Testis (tissue), 3 donors: ENCODE results near the gene OTOF. TPM values are rescaled to one million over a fixed set of nuclear protein-coding genes. Genes with fewer than 3 reads are reported as not detected.

Experiments used
- DNase-seq: peaks from one replicate; pipeline ENCODE4 v3.0.0-alpha.2; 2019
- H3K27ac ChIP-seq, 2 donors: fragments of 200-600 bp; sonication (generic); one replicate each; pipeline ENCODE4 v1.5.1; 2019
- H3K27me3 ChIP-seq: fragments of 200-600 bp; sonication (generic); one replicate; pipeline ENCODE4 v1.5.1; 2019
- H3K36me3 ChIP-seq: fragments of 200-600 bp; sonication (generic); one replicate; pipeline ENCODE4 v1.5.1; 2017; ENCODE audit warnings: low read depth; ENCODE audit errors: missing control alignments
- H3K4me1 ChIP-seq: fragments of 200-600 bp; sonication (generic); one replicate; pipeline ENCODE4 v1.5.1; 2019
- H3K4me3 ChIP-seq, 2 donors: fragments of 200-600 bp; sonication (generic); one replicate each; pipeline ENCODE4 v1.5.1; 2017 to 2019
- H3K9me3 ChIP-seq: fragments of 200-600 bp; sonication (generic); one replicate; pipeline ENCODE4 v1.5.1; 2017
- POLR2A ChIP-seq: fragments of 450-650 bp; IDR thresholded peaks from one replicate; pipeline ENCODE4 v1.6.1; 2017; ENCODE audit warnings: antibody characterized with exemption, mild to moderate bottlenecking, moderate library complexity
- WGBS, 2 donors: methylation state at CpG; one replicate each; pipeline ENCODE4 v1.1.5; 2018; 5-methylcytosine and 5-hydroxymethylcytosine counted together
- intact Hi-C: fragments of 100-400 bp; cut with DNase I; formaldehyde crosslinking; loops from one replicate; pipeline ENCODE4 v1.15.1; 2023; ENCODE audit warnings: low total_unique reads
- polyA plus RNA-seq: library from polyadenylated mRNA; stranded (reverse); fragments of 350-450 nt; fragmentation: Illumina TruSeq; extraction: RNeasy Lipid Tissue Mini Kit (QIAGEN cat#74804); gene quantifications from one replicate; pipeline ENCODE4 v1.2.3, GENCODE V29; 2014; ENCODE audit warnings: low read depth, low replicate concordance; ENCODE audit not compliant: insufficient read depth
- total RNA-seq, 2 donors: library from RNA; depleted of rRNA; stranded (reverse); fragments of >200 nt; gene quantifications; one replicate each; pipeline ENCODE4 v1.2.3, GENCODE V29; 2016
- TF ChIP-seq, protein P1 (sequence below), 3 experiments: fragments of 450-650 bp in 2 of 3; fragments of 200-600 bp in 1 of 3; sonication (generic) in 1 of 3; IDR thresholded peaks; one replicate each; pipeline ENCODE4 v1.5.1; 2016 to 2019; ENCODE audit warnings: antibody characterized with exemption in 3 of 3, mild to moderate bottlenecking in 2 of 3, moderate library complexity in 1 of 3

The OTOF gene
- total and polyA plus RNA-seq, 3 donors from 2014 or later = 1.6 to 2.2 (median 1.7) TPM

DNA sequence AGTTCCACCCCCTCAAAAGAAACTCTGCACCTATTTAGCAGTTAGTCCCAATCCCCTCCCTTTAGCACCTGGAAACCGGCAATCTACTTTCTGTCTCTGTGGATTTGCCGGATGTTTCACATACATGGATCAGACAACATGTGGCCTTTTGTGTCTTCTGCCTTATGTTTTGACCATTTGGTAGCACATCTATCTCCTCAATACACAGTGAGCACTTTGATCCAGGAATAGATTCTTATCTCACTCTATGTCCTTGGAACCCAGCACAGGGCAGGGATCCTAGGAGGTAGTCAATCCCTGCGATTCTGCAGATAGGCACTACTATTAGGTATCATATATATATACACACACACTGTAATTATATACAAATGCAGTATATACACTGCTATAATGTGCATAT lies 3.8 kb upstream of the OTOF start:
- intact Hi-C loops = no loop called here
- DNase-seq = no peak
- H3K36me3 ChIP-seq = no peaks in the 10 kb centered on the region
- no peak overlapping the region for H3K4me3 ChIP-seq
- no peak overlapping the region for H3K27ac ChIP-seq
- H3K9me3 ChIP-seq = no peaks in the 10 kb centered on the region
- TF ChIP-seq, protein P1, sequence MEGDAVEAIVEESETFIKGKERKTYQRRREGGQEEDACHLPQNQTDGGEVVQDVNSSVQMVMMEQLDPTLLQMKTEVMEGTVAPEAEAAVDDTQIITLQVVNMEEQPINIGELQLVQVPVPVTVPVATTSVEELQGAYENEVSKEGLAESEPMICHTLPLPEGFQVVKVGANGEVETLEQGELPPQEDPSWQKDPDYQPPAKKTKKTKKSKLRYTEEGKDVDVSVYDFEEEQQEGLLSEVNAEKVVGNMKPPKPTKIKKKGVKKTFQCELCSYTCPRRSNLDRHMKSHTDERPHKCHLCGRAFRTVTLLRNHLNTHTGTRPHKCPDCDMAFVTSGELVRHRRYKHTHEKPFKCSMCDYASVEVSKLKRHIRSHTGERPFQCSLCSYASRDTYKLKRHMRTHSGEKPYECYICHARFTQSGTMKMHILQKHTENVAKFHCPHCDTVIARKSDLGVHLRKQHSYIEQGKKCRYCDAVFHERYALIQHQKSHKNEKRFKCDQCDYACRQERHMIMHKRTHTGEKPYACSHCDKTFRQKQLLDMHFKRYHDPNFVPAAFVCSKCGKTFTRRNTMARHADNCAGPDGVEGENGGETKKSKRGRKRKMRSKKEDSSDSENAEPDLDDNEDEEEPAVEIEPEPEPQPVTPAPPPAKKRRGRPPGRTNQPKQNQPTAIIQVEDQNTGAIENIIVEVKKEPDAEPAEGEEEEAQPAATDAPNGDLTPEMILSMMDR (IDR thresholded peaks at IDR 0.05) = no peak
- TF ChIP-seq POLR2A = no peak
- H3K4me1 ChIP-seq = peaks cover 12% of the 10 kb centered on the region
- WGBS, 2 donors = 78 to 88% methylated on average over 3 of the region's 3 CpGs
- H3K27me3 ChIP-seq = no peaks in the 10 kb centered on the region

DNA sequence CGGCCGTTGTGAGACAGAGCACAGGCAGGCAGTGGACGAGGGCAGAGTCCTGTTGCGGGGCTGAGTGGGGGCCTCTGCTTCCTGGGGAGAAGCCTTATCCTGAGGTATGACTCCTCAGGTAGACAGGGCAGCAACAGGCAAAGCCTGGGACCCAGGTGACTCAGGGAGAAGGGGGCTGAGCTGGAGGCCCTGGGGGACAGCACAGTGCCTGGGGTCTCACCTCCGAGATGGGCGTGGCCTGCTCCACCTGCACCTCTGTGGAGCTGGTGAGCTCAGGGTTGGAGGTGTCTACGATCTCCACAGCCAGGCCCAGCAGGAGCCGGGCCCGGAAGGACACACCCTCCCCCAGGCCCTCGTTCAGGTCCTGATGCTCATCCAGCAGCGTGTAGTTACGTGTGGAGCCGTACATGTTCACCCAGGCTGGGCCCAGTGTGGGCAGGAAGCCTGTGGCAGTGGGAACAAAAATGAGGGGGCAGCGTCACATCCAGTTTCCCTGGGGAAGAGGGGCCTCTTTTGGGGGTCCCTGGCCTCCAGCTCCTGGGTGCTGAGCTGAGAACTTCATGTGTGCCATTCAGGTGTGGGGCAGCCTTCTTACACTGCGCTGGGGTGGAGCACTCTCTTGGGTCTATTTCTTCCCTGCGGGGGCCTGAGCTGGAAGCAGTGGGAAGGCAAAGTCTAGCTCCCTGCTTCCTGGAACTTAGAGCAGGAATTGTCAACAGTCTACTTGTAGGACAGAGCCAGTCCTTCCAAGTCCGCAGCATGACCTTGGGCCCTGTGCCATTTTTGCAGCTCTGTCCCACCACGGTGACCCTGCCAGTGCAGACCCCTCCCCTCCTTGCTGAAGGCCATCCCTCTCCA lies 2.9 kb upstream of the OTOF start:
- Histone ChIP-seq H3K27ac (no peak overlapping the region), H3K4me3 (no peak overlapping the region), H3K36me3 (no peaks in the 10 kb centered on the region), H3K27me3 (no peaks in the 10 kb centered on the region), H3K9me3 (no peaks in the 10 kb centered on the region), H3K4me1 (peaks cover 12% of the 10 kb centered on the region)
- DNase-seq = no peak
- TF ChIP-seq, protein P1 (IDR thresholded peaks at IDR 0.05) = no peak
- TF ChIP-seq POLR2A = no peak
- WGBS, 2 donors = 64 to 70% methylated on average over 12 to 18 of the region's 18 CpGs
- intact Hi-C loops = no loop called here

DNA sequence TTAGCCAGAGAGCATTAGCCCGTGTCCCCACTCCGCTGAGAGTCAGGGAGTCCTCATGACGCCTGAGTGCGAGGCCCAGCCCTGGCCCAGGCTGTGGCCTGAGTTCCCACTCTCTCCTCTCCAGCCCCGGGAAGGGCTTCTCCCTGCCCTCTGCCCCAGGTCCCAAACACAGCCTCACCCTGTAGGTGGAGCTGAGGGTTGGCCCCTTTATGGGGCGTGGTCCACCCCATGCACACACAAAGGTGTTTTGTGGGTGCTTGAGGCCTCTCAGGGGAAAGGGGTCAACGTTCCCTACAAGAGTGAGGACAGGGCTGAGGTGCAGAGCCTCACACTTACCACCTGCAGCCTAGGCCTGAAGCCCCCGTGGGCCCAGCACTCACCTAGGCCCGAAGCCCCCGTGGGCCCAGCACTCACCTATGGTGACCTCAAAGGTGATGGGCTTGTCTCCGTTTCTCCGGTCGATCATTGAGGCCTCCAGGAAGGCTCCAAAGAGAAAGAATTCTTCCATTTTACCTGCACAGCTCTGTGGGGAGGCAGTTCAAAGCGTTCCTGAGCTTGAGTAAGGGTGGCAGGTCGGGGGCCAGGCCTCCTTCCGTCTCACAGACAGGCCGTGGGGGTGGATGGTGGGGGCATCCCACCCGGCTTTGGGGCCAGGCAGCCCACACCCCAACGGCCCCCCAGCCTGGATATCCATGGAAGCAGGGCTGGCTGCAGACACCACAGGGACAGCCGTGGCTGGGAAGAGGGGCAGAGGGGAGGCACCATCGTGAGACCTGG lies 2.1 kb upstream of the OTOF start:
- DNase-seq = no peak
- TF ChIP-seq, protein P1 (IDR thresholded peaks at IDR 0.05) = no peak
- no peak for TF ChIP-seq POLR2A
- Histone ChIP-seq H3K4me1 (peaks cover 12% of the 10 kb centered on the region), H3K4me3 (no peak overlapping the region), H3K27ac (no peak overlapping the region), H3K27me3 (no peaks in the 10 kb centered on the region), H3K36me3 (no peaks in the 10 kb centered on the region), H3K9me3 (no peaks in the 10 kb centered on the region)
- WGBS, 2 donors = 89 to 95% methylated on average over 10 to 21 of the region's 21 CpGs
- intact Hi-C loops = no loop called here

DNA sequence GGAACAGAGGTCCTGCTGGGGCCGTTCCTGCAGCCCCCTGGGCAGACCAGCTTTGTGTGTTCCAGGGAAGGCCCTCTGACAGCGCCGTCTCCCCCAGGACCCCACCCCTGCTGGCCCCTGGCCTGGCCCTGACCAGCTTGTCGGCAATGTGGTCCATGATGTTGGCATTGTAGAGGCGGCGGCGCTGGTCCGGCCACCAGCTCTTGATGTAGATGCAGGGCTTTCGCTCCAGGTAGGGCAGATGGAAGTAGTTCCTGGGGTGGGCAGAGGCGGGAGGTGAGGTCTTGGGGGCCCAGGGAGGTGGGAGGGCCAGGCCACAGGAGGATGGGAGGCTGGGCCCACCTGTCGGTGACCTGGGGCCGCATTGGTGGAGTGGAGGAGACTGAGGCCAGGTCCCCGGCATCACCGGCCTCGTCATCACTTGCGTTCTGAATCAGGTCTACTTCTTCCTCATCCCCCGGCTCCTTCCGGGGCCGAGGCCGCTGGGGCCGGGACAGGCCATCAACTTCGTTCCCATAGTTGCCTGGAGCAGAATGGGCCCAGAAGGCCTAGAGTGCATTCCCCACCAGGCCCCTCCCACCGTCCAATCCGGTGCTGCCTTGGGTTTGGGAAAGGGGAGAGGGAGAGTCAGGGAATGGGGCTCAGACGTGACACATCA lies 1.3 kb upstream of the OTOF start:
- TF ChIP-seq, protein P1 (IDR thresholded peaks at IDR 0.05) = no peak
- no peak for TF ChIP-seq POLR2A
- Histone ChIP-seq H3K36me3 (no peaks in the 10 kb centered on the region), H3K4me3 (no peak overlapping the region), H3K27ac (no peak overlapping the region), H3K9me3 (no peaks in the 10 kb centered on the region), H3K4me1 (peaks cover 12% of the 10 kb centered on the region), H3K27me3 (no peaks in the 10 kb centered on the region)
- DNase-seq = no peak
- intact Hi-C loops = no loop called here
- 86 to 96% methylated on average over 15 to 25 of the region's 25 CpGs for WGBS, 2 donors
